ENCODE measurements around the gene MED17. TPM values are rescaled to one million over a fixed set of nuclear protein-coding genes. Genes with fewer than 3 reads are reported as not detected.

The MED17 gene
- 10 to 100 TPM; 18.9 to 27.8 (median 22.3) TPM for total RNA-seq

- WGBS, result under 1% methylated on average over 30 of the region's 72 CpGs
- TF ChIP-seq POLR2A (IDR thresholded peaks at IDR 0.05; ENCODE audit: low read depth) (no peak), POLR2AphosphoS5 (IDR thresholded peaks at IDR 0.05) (peak; percentile 95 to 98), EP300 (IDR thresholded peaks at IDR 0.05) (no peak), CTCF (IDR thresholded peaks at IDR 0.05) (peak; percentile 34 to 57 (median 52))
- Histone ChIP-seq H3K4me3 (peak within 1 kb of the TSS; percentile 80 to 98 (median 85)), H3K4me1 (peaks cover 29 to 39% (median 35%) of the 10 kb centered on the region in 4 donors), H3K9me3 (no peaks in the 10 kb centered on the region), H3K36me3 (peaks cover 0 to 16% (median 13%) of the 10 kb centered on the region in 4 donors), H3K27me3 (no peaks in the 10 kb centered on the region), H3K27ac (replicated peaks in 1 of 4) (peak within 1 kb of the TSS; percentile 92 to 99 (median 94))
- peak; percentile 96 for DNase-seq (ENCODE audit: extremely low spot score)
- intact Hi-C loops (cut with DNase I), result loop anchor here (2.0 kb wide), 1 partner anchor 44 kb away; the partner anchor contains the start of genes C11orf54 and TAF1D
Observed at GRCh38 chr11:93784145-93784934, at the start of gene MED17. Gene MED17, plus strand, starts transcription at chr11:93784282. Its CDS starts 232 bp downstream, at chr11:93784514.

- H3K27me3 ChIP-seq, result no peaks in the 10 kb centered on the region
- intact Hi-C loops (cut with DNase I), result no loop called here
- H3K36me3 ChIP-seq, result peaks cover 59 to 95% (median 79%) of the 10 kb centered on the region in 4 donors
- H3K4me3 ChIP-seq, result no peak overlapping the region
- TF ChIP-seq EP300 (IDR thresholded peaks at IDR 0.05), result no peak
- TF ChIP-seq POLR2AphosphoS5 (IDR thresholded peaks at IDR 0.05), result no peak
- no peak for TF ChIP-seq CTCF (IDR thresholded peaks at IDR 0.05)
- TF ChIP-seq POLR2A (IDR thresholded peaks at IDR 0.05; ENCODE audit: low read depth), result no peak
- H3K9me3 ChIP-seq, result no peaks in the 10 kb centered on the region
- 80% methylated on average over 1 of the region's 1 CpG for WGBS
- DNase-seq (ENCODE audit: extremely low spot score), result no peak
- no peak overlapping the region for H3K27ac ChIP-seq (replicated peaks in 1 of 4)
- peaks cover 24 to 47% (median 35%) of the 10 kb centered on the region in 4 donors for H3K4me1 ChIP-seq
Observed at GRCh38 chr11:93734427-93735222, 49.5 kb upstream of the MED17 start.

GRCh38 chr11:93735627-93736026 is 48.5 kb upstream of the MED17 start:
- no peak for DNase-seq (ENCODE audit: extremely low spot score)
- Histone ChIP-seq H3K4me3 (no peak overlapping the region), H3K36me3 (peaks cover 49 to 85% (median 69%) of the 10 kb centered on the region in 4 donors), H3K9me3 (no peaks in the 10 kb centered on the region), H3K4me1 (peaks cover 31 to 57% (median 44%) of the 10 kb centered on the region in 4 donors), H3K27me3 (no peaks in the 10 kb centered on the region), H3K27ac (replicated peaks in 1 of 4) (no peak overlapping the region)
- intact Hi-C loops (cut with DNase I), result no loop called here
- 82% methylated on average over 1 of the region's 1 CpG for WGBS
- TF ChIP-seq POLR2A (IDR thresholded peaks at IDR 0.05; ENCODE audit: low read depth), result no peak
- TF ChIP-seq EP300 (IDR thresholded peaks at IDR 0.05), result no peak
- TF ChIP-seq CTCF (IDR thresholded peaks at IDR 0.05), result no peak
- no peak for TF ChIP-seq POLR2AphosphoS5 (IDR thresholded peaks at IDR 0.05)

- TF ChIP-seq CTCF (IDR thresholded peaks at IDR 0.05) (no peak), POLR2AphosphoS5 (IDR thresholded peaks at IDR 0.05) (no peak), EP300 (IDR thresholded peaks at IDR 0.05) (no peak), POLR2A (IDR thresholded peaks at IDR 0.05; ENCODE audit: low read depth) (no peak)
- Histone ChIP-seq H3K4me3 (no peak overlapping the region), H3K9me3 (no peaks in the 10 kb centered on the region), H3K27me3 (no peaks in the 10 kb centered on the region), H3K4me1 (peaks cover 31 to 57% (median 44%) of the 10 kb centered on the region in 4 donors), H3K27ac (replicated peaks in 1 of 4) (no peak overlapping the region), H3K36me3 (peaks cover 44 to 80% (median 64%) of the 10 kb centered on the region in 4 donors)
- DNase-seq (ENCODE audit: extremely low spot score), result no peak
- intact Hi-C loops (cut with DNase I), result no loop called here
Observed at GRCh38 chr11:93736129-93736528, 48.0 kb upstream of the MED17 start.
